ENCODE results near the gene IL3RA.
"Not testable (repeated sequence)": the region's sequence is repeated elsewhere in the genome, so short reads cannot be mapped to it uniquely, and the experiment has no call there.

Gene IL3RA

DNA sequence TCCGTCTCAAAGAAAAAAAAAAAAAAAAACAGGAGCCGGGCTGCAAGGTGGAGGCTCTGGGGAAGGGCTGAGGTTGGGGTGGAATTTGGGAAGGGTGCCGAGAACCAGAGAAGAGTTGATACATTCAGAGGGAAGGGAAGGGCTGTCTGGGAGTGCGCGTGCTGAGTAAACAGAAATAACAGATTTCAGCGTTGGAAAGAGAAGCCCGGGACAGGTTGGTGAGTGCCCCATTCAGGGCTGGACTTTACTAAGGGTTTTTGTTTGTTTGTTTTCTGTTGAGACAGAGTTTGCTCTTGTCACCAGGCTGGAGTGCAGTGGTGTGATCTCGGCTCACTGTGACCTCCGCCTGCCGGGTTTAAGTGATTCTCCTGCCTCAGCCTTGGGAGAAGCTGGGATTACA is 1.7 kb upstream of the IL3RA start:
- DNase-seq (ENCODE audit: low read depth): no peak
- TF ChIP-seq, protein P1, sequence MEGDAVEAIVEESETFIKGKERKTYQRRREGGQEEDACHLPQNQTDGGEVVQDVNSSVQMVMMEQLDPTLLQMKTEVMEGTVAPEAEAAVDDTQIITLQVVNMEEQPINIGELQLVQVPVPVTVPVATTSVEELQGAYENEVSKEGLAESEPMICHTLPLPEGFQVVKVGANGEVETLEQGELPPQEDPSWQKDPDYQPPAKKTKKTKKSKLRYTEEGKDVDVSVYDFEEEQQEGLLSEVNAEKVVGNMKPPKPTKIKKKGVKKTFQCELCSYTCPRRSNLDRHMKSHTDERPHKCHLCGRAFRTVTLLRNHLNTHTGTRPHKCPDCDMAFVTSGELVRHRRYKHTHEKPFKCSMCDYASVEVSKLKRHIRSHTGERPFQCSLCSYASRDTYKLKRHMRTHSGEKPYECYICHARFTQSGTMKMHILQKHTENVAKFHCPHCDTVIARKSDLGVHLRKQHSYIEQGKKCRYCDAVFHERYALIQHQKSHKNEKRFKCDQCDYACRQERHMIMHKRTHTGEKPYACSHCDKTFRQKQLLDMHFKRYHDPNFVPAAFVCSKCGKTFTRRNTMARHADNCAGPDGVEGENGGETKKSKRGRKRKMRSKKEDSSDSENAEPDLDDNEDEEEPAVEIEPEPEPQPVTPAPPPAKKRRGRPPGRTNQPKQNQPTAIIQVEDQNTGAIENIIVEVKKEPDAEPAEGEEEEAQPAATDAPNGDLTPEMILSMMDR (conservative IDR thresholded peaks at IDR 0.05; ENCODE audit: low read depth, low read length): no peak
- H3K4me3 ChIP-seq (ENCODE audit: low read length): no peak overlapping the region

DNA sequence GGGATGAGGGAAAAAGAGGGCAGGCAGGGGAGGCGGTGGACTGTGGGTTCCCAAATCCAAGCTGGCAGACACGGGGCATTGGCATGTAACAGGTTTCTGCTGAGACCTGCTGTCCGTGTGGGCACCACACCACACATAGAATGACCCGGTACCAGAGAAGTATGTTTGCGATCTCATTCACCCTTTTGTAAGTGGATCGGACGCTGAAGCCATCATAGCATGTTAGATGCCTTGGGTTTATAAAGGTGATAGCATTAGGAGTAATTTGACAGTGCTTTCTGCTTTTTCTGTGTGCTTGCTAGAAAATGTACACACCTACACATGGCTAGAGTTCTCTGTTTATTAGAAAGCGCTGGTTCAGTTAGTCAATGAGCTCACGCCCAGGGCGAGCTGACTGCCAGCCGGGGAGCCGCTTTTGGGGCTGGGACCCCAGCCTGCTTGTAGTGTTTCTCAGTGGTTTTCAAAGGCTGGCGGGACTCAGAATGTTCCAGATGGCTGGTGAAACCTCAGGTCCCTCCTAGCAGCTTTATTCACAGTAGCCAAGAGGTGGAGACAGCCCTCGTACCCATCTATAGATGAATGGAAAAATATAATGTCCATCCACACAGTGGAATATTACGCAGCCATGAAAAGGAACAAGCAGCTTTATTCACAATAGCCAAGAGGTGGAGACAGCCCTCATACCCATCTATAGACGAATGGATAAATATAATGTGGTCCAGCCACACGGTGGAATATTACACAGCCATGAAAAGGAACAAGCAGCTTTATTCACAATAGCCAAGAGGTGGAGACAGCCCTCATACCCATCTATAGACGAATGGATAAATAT is 579 bp downstream of the IL3RA start:
- TF ChIP-seq, protein P1 (conservative IDR thresholded peaks at IDR 0.05; ENCODE audit: low read depth, low read length): no peak
- H3K4me3 ChIP-seq (ENCODE audit: low read length): no peak overlapping the region
- no peak for DNase-seq (ENCODE audit: low read depth)

DNA sequence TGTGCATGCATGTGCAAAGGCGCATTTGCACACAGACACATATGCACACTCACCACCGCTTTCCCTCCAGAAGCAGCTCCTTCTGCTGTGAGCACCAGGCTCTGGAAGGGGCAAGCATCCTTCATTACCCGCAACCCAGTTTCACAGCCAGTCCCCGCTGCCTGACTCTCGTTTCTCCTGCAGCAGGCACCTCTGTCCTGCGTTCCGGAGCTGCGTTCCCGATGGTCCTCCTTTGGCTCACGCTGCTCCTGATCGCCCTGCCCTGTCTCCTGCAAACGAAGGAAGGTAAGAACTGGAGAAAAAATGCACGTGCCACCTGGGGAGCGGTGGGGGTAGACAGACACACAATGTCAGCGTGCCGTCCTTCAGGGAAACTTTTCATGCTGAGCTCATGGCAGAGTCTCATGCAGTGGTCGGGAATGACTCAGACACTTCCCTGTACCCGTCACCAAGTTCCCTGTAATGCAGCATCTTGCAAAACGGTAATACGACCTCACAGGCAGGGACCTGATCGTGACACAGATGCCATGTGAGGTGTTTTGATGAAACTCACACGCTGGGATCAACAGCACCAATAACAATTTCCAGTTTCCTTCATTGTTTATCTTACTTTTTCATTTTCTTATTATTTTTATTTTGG is 5.1 kb downstream of the IL3RA start:
- H3K4me3 ChIP-seq (ENCODE audit: low read length): no peak overlapping the region
- DNase-seq (ENCODE audit: low read depth): no peak
- TF ChIP-seq, protein P1 (conservative IDR thresholded peaks at IDR 0.05; ENCODE audit: low read depth, low read length): no peak

DNA sequence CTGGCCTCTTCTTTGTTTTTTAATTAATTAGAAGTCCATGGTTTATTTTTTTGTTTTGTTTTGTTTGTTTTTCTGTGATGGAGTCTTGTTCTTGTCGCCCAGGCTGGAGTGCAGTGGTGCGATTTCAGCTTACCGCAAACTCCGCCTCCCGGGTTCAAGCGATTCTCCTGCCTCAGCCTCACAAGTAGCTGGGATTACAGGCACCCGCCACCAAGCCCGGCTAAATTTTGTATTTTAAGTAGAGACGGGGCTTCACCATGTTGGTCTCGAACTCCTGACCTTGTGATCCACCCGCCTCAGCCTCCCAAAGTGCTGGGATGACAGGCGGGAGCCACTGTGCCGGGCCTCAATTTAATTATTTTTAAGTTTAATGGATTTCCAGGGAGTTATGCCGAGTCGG is 13.0 kb downstream of the IL3RA start:
- not testable (repeated sequence) for H3K4me3 ChIP-seq (ENCODE audit: low read length); DNase-seq (ENCODE audit: low read depth)

DNA sequence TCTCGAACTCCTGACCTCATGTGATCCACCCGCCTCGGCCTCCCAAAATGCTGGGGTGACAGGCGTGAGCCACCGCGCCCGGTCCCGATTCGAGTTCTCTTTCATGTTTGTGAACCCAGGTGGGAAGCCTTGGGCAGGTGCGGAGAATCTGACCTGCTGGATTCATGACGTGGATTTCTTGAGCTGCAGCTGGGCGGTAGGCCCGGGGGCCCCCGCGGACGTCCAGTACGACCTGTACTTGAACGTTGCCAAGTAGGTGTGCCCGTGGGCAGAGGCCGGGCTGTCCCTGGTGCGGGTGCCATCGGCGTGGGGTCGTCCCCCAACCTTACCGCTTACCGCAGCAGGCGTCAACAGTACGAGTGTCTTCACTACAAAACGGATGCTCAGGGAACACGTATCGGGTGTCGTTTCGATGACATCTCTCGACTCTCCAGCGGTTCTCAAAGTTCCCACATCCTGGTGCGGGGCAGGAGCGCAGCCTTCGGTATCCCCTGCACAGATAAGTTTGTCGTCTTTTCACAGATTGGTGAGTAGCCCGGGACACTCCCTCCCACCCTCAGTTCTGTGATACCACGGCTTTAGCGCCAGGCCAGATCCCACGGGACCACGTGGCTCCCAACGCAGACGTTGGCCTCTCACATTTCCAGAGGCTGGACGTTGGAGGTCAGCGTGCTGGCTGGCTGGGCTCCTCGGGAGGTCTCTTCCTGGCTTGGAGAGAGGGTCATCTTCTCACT is 15.6 kb downstream of the IL3RA start:
- DNase-seq (ENCODE audit: low read depth): no peak
- TF ChIP-seq, protein P1 (conservative IDR thresholded peaks at IDR 0.05; ENCODE audit: low read depth, low read length): no peak
- H3K4me3 ChIP-seq (ENCODE audit: low read length): no peak overlapping the region

DNA sequence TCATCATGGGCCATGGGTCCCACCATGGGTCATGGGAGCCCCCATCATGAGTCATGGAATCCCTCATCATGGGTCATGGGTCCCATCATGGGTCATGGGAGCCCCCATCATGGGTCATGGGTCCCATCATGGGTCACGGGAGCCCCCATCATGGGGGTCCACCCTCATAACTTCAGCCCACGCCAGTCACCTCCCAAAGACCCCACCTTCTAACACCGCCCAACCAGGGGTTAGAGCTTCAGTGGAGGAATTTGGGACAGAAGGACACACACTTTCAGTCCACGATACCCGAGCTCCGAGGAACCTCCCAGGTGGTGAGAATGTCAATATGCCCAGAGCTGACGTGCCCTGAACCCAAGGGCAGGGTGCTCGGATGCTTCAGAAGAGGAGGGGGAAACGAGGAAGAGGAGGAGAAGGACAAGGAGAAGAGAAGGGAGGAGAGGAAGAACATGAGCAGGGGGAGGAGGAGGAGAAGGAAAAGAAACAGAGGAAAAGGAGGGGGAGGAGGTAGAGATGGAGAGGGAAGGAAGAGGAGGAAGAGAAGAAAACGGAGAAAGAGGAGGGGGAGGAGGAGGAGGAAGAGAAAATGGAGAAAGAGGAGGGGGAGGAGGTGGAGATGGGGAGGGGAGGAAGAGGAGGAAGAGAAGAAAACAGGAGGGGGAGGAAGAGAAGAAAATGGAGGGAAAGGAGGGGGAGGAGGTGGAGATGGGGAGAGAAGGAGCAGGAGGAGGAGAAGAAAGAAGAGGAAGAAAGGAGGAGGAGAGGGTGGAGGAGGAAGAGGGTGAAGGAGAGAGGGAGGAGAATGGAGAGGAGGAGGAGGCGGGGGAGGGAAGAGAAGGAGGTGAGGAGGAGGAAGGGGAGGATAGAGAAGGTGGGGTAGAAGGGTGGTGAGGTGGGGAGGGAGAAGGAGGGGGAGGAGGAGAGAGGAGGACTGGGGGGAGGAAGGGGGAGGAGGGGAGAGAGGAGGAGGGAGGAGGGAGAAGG is 17.7 kb downstream of the IL3RA start:
- no peak for DNase-seq (ENCODE audit: low read depth)
- H3K4me3 ChIP-seq (ENCODE audit: low read length): no peak overlapping the region
- TF ChIP-seq, protein P1 (conservative IDR thresholded peaks at IDR 0.05; ENCODE audit: low read depth, low read length): no peak
